Measurements from ENCODE around the gene SMURF1.

- no peak for TF ChIP-seq CTCF (IDR thresholded peaks at IDR 0.05; ENCODE audit: control extremely low read depth in 1 of 3, insufficient read depth in 1 of 3, low read depth in 1 of 3, low read length in 3 of 3)
- TF ChIP-seq POLR2AphosphoS5 (IDR thresholded peaks at IDR 0.05; ENCODE audit: low read depth, low read length): no peak
- TF ChIP-seq POLR2A (IDR thresholded peaks at IDR 0.05; ENCODE audit: control extremely low read depth in 1 of 2, low read depth in 2 of 2, low read length in 2 of 2): no peak
- no peak for TF ChIP-seq YY1 (IDR thresholded peaks at IDR 0.05; ENCODE audit: low read depth, low read length)
- TF ChIP-seq EP300 (IDR thresholded peaks at IDR 0.05; ENCODE audit: borderline replicate concordance in 1 of 2, low read depth in 2 of 2, low read length in 2 of 2): no peak
- TF ChIP-seq TAF1 (IDR thresholded peaks at IDR 0.05; ENCODE audit: low read depth, low read length): no peak
- TF ChIP-seq RAD21 (IDR thresholded peaks at IDR 0.05 in 1 of 2, conservative IDR thresholded peaks at IDR 0.05 in 1 of 2; ENCODE audit: low read depth in 2 of 2, low read length in 2 of 2): no peak
- no peak for TF ChIP-seq RNF2 (IDR thresholded peaks at IDR 0.05; ENCODE audit: borderline replicate concordance, low read depth, low read length, missing control alignments, poor library complexity, severe bottlenecking)
- TF ChIP-seq GTF2F1 (IDR thresholded peaks at IDR 0.05; ENCODE audit: borderline replicate concordance, low read depth, low read length): no peak
- TF ChIP-seq MAFK (IDR thresholded peaks at IDR 0.05; ENCODE audit: low read depth, low read length): no peak
Observed at GRCh38 chr7:99020413-99020715, 123.5 kb downstream of the SMURF1 start.

Measured in H1 (cell line).